Lower lobe of right lung (tissue), 2 donors: ENCODE data around the gene RASL11A. TPM values are rescaled to one million over a fixed set of nuclear protein-coding genes. Genes with fewer than 3 reads are reported as not detected.

ENCODE experiments used
- ATAC-seq, 2 donors: fragments of 200-7000 bp; cut with Tn5 transposase; one replicate each; pipeline ENCODE4 v1.9.1; 2020 to 2022; ENCODE audit warnings: mild to moderate bottlenecking in 2 of 2, moderate library complexity in 2 of 2
- DNase-seq: peaks from one replicate; pipeline ENCODE4 v3.0.0-alpha.2; 2020
- H3K27ac ChIP-seq: fragments of 200-600 bp; one replicate; pipeline ENCODE4 v1.8.0; 2022
- H3K27me3 ChIP-seq: fragments of 200-600 bp; one replicate; pipeline ENCODE4 v1.8.0; 2022; ENCODE audit warnings: low read depth
- H3K36me3 ChIP-seq: fragments of 200-600 bp; one replicate; pipeline ENCODE4 v1.8.0; 2022; ENCODE audit warnings: mild to moderate bottlenecking
- H3K4me1 ChIP-seq: fragments of 200-600 bp; one replicate; pipeline ENCODE4 v1.8.0; 2022
- H3K4me3 ChIP-seq: fragments of 200-600 bp; one replicate; pipeline ENCODE4 v1.8.0; 2022; ENCODE audit warnings: mild to moderate bottlenecking
- H3K9me3 ChIP-seq: fragments of 200-600 bp; one replicate; pipeline ENCODE4 v1.8.0; 2022
- intact Hi-C: fragments of 100-400 bp; cut with DNase I; formaldehyde crosslinking; loops from one replicate; pipeline ENCODE4 v1.11.0; 2022
- total RNA-seq: library from RNA; stranded (reverse); fragmentation: NEBNext Ultra II Directional; extraction: Animal tissue kit (Norgen Biotek cat#: 25700); gene quantifications from one replicate; pipeline ENCODE4 v1.2.1, GENCODE V29; 2021
- TF ChIP-seq, protein P1 (sequence below): fragments of 200-600 bp; IDR thresholded peaks from one replicate; pipeline ENCODE4 v1.8.0; 2022; ENCODE audit warnings: antibody characterized with exemption, mild to moderate bottlenecking
- donor health status: DM: no; HTN: yes; CAD: no; lungs with severe emphysema.

Gene RASL11A
- total RNA-seq, 1 donor from 2014 or later = 20.6 TPM

- intact Hi-C loops = no loop called here
- Histone ChIP-seq H3K36me3 (no peaks in the 10 kb centered on the region), H3K4me3 (no peak overlapping the region), H3K27ac (no peak overlapping the region), H3K9me3 (no peaks in the 10 kb centered on the region), H3K27me3 (no peaks in the 10 kb centered on the region), H3K4me1 (no peaks in the 10 kb centered on the region)
- DNase-seq = no peak
- ATAC-seq = peak in 1 of 2 donors; percentile 25
- TF ChIP-seq, protein P1, sequence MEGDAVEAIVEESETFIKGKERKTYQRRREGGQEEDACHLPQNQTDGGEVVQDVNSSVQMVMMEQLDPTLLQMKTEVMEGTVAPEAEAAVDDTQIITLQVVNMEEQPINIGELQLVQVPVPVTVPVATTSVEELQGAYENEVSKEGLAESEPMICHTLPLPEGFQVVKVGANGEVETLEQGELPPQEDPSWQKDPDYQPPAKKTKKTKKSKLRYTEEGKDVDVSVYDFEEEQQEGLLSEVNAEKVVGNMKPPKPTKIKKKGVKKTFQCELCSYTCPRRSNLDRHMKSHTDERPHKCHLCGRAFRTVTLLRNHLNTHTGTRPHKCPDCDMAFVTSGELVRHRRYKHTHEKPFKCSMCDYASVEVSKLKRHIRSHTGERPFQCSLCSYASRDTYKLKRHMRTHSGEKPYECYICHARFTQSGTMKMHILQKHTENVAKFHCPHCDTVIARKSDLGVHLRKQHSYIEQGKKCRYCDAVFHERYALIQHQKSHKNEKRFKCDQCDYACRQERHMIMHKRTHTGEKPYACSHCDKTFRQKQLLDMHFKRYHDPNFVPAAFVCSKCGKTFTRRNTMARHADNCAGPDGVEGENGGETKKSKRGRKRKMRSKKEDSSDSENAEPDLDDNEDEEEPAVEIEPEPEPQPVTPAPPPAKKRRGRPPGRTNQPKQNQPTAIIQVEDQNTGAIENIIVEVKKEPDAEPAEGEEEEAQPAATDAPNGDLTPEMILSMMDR = no peak
Observed at GRCh38 chr13:27309401-27309958, 38.9 kb downstream of the RASL11A start.

GRCh38 chr13:27309967-27310598 is 39.5 kb downstream of the RASL11A start:
- Histone ChIP-seq H3K9me3 (no peaks in the 10 kb centered on the region), H3K27me3 (no peaks in the 10 kb centered on the region), H3K36me3 (no peaks in the 10 kb centered on the region), H3K27ac (no peak overlapping the region), H3K4me1 (no peaks in the 10 kb centered on the region), H3K4me3 (no peak overlapping the region)
- intact Hi-C loops = no loop called here
- TF ChIP-seq, protein P1 = no peak
- ATAC-seq = no peak
- no peak for DNase-seq

DNA sequence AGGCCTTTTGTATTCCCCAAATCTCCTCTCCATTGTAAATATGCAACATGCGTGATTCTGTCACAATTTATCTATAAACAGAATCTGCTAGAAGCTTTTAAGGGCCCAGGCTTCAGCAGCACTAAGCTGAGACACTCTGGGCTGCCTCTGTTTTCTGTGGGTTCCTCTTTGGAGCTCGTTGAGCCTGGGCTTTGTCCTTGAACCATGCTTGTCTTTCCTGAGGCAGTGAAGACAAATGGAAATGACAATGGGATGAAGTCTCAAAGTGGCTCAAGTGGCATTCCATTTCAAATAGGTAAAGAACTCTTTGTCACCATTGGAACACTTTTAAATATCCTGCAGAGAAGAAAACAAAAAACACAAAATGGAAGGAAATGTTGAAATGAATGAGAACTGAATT is 40.3 kb downstream of the RASL11A start:
- Histone ChIP-seq H3K9me3 (no peaks in the 10 kb centered on the region), H3K4me1 (no peaks in the 10 kb centered on the region), H3K36me3 (no peaks in the 10 kb centered on the region), H3K27ac (no peak overlapping the region), H3K4me3 (no peak overlapping the region), H3K27me3 (no peaks in the 10 kb centered on the region)
- DNase-seq (no peak), ATAC-seq (no peak)
- intact Hi-C loops = no loop called here
- TF ChIP-seq, protein P1 = no peak

DNA sequence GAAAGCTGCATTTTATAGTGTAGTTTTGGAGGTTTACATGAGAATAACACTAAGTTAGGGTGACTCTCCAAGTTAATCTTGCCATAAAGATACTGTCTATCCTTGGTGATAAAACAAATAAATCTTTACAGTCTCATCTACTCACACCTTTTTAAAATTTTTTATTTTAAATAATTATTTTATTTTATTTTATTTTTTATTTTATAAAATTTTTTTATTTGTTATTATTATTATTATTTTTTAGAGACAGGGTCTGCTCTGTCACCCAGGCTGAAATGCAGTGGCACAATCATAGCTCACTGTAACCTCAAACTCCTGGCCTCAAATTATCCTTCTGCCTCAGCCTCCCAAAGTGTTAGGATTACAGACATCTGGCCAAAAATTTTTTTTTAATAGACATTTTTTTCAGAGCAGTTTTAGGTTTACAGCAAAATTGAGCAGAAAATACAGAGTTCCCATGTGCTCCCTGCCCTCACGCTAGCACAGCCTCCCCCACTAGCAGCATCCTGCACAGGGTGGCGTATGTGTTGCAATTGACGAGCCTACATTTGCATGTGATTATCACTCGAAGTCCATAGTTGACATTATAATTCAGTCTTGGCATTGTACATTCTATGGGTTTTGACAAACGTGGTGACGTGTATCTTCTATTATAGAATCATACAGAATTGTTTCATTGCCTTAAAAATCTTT is 41.0 kb downstream of the RASL11A start:
- H3K36me3 ChIP-seq = no peaks in the 10 kb centered on the region
- H3K4me3 ChIP-seq = no peak overlapping the region
- ATAC-seq = no peak
- no peaks in the 10 kb centered on the region for H3K9me3 ChIP-seq
- TF ChIP-seq, protein P1 = no peak
- intact Hi-C loops = no loop called here
- no peak for DNase-seq
- H3K27ac ChIP-seq = no peak overlapping the region
- no peaks in the 10 kb centered on the region for H3K4me1 ChIP-seq
- H3K27me3 ChIP-seq = no peaks in the 10 kb centered on the region

GRCh38 chr13:27313770-27314169 is 43.1 kb downstream of the RASL11A start:
- Histone ChIP-seq H3K9me3 (no peaks in the 10 kb centered on the region), H3K27me3 (peaks cover 2% of the 10 kb centered on the region), H3K4me3 (no peak overlapping the region), H3K4me1 (no peaks in the 10 kb centered on the region), H3K27ac (no peak overlapping the region), H3K36me3 (no peaks in the 10 kb centered on the region)
- intact Hi-C loops = no loop called here
- ATAC-seq (no peak), DNase-seq (no peak)
- TF ChIP-seq, protein P1 = no peak
